GM21528 (cell line): ENCODE results near the gene MYO5B.

ENCODE experiments used
- ATAC-seq: cut with Tn5 transposase; IDR thresholded peaks from one replicate; pipeline ENCODE4 v1.9.1; 2021; ENCODE audit warnings: mild to moderate bottlenecking, moderate library complexity; ENCODE audit not compliant: unreplicated experiment, low FRiP score

Gene MYO5B

GRCh38 chr18:50033004-50033403 is 161.9 kb downstream of the MYO5B start:
- ATAC-seq = no peak

- no peak for ATAC-seq
These were observed 164.8 kb downstream of the MYO5B start for GRCh38 chr18:50030146-50030545.

GRCh38 chr18:50027996-50028395 is 167.0 kb downstream of the MYO5B start:
- ATAC-seq = no peak

- ATAC-seq = no peak
These were observed 170.5 kb downstream of the MYO5B start for GRCh38 chr18:50024466-50024865.

- no peak for ATAC-seq
These were observed 172.0 kb downstream of the MYO5B start for GRCh38 chr18:50022985-50023384.

GRCh38 chr18:50014606-50015005 is 180.3 kb downstream of the MYO5B start:
- no peak for ATAC-seq

GRCh38 chr18:50013363-50014138 is 181.4 kb downstream of the MYO5B start:
- no peak for ATAC-seq

GRCh38 chr18:50011813-50012435 is 183.0 kb downstream of the MYO5B start:
- ATAC-seq = no peak

- peak; percentile 68 for ATAC-seq
These were observed 185.1 kb downstream of the MYO5B start for GRCh38 chr18:50009773-50010335.

- no peak for ATAC-seq
These were observed 186.6 kb downstream of the MYO5B start for GRCh38 chr18:50008306-50008705.

- ATAC-seq = no peak
These were observed 188.4 kb downstream of the MYO5B start for GRCh38 chr18:50006470-50007046.

GRCh38 chr18:50004013-50004412 is 190.9 kb downstream of the MYO5B start:
- no peak for ATAC-seq

GRCh38 chr18:50002781-50003180 is 192.2 kb downstream of the MYO5B start:
- no peak for ATAC-seq

GRCh38 chr18:50000227-50000626 is 194.7 kb downstream of the MYO5B start:
- no peak for ATAC-seq

- no peak for ATAC-seq
These were observed 195.8 kb downstream of the MYO5B start for GRCh38 chr18:49999128-49999527.

GRCh38 chr18:49997558-49997957 is 197.4 kb downstream of the MYO5B start:
- no peak for ATAC-seq

GRCh38 chr18:49994410-49994809 is 200.5 kb downstream of the MYO5B start:
- no peak for ATAC-seq

GRCh38 chr18:49993299-49993698 is 201.6 kb downstream of the MYO5B start:
- no peak for ATAC-seq

- ATAC-seq = no peak
These were observed 206.2 kb downstream of the MYO5B start for GRCh38 chr18:49988733-49989132.

- ATAC-seq = no peak
These were observed 206.8 kb downstream of the MYO5B start for GRCh38 chr18:49988101-49988500.

GRCh38 chr18:49985236-49985635 is 209.7 kb downstream of the MYO5B start:
- ATAC-seq = no peak
